HS-5 (cell line): ENCODE measurements around the gene LYPD1.

Experiments used
- DNase-seq: peaks from one replicate; pipeline ENCODE4 v3.0.0-alpha.2; 2012; ENCODE audit warnings: low read depth

LYPD1 gene

DNA sequence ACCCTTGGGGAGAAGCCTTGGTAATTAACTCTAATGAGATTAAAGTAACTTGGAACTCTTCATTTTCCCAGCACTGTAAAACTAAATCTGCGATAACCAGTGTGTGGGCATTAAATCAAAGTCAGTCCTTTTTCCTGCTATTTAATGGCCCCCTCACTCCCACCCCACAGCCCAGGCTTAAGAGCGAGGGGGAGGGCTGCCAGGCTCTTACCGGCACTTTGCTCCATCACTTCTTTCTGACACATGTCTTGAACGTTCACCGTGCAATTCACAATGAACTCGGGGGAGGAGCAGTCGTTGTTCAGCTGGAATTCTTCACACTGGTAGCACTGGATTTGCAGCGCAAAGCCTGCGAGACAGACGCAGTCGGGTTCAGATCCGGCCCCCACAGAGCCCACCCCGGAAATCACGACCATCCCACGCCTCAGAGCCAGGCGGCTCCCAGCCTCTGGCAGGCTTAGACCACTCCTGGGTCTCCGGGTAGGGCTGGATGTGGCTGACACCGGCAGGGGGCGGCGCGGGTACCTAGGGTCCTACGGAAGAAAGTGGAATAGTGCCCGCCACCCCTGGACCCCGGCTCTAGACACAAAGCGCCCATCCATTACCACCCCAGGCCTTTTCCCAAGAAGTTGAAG, 1.7 kb downstream of the LYPD1 start:
- no peak for DNase-seq

- no peak for DNase-seq
Observed at GRCh38 chr2:132667706-132668105, 2.3 kb downstream of the LYPD1 start.

GRCh38 chr2:132665401-132666140, 4.4 kb downstream of the LYPD1 start:
- no peak for DNase-seq

- no peak for DNase-seq
Observed at GRCh38 chr2:132664096-132664495, 5.9 kb downstream of the LYPD1 start.

DNA sequence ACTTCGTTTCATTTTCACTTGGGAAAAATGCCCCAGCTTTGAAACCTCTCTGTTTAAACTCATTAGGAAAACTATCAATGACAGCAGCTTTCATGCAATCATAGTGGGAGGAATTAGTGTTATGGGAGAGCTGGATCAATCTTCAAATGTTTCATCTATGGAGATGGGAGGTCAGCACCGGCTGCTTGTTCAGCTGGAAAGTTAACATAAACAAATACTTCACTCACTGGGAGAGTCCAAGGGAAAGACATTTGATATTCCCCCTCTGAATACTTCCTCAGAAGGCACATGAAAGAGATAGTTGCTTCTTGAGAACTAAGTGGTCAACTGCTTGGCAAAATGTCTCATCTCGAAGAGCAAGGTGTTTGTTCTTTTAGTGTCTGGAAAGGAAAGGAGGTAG, 7.3 kb downstream of the LYPD1 start:
- no peak for DNase-seq

DNA sequence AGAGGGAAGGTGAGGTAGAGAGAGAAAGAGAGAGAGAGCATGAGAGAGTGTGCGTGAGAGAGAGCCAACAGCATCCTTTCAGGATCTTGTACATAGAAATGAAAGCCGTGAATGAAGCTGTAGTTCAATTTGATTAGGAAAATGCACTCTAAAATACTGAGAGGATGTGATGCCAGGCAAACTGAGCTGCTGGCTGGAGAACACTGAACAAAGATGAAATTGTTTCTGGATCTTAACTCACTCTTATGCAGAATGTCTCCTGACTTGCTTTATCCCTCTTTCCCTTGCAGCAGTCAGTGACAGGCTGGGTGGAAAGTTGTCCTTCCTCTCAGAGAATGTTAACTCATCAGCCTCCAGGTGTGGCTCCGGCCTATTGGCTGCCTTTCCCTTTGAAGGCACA, 10.7 kb downstream of the LYPD1 start:
- no peak for DNase-seq

GRCh38 chr2:132656266-132656975, 13.6 kb downstream of the LYPD1 start:
- no peak for DNase-seq

DNA sequence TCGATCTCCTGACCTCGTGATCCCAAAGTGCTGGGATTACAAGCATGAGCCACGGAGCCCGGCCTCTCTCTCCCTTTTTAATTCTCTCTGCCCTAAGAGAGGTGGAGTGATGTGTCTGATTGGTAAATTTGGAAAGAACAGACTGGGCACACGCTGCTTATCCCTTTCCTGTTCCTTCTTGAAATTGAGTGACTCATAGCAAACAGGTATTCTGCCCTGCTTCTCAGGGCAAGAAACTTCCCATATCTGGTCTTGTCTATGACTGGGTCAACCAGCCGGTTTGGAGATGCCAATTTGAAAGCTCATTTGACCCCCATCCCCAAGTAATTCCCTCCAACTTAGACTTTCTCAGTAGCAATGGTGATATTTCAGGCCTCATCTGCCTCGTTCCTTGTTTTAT, 15.0 kb downstream of the LYPD1 start:
- no peak for DNase-seq

GRCh38 chr2:132654335-132654734, 15.7 kb downstream of the LYPD1 start:
- no peak for DNase-seq

DNA sequence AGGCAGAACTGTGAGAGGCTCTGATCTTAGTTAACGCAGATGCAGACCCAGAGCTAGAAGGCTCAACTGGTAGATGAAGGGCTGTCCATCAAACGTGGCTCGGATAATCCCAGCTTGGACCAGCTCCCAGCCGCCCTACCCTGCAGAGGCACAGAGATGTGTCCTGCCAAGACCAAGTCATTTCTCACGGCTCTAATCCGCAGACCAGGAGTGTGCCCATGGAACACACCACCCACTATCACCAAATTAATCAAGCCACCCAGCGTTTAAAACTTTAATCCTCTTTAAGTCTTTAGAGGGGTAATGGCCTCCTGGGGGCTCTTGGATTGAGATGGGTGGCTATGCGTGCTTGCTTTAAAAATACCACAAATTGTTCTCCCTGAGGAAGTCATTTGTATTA, 17.5 kb downstream of the LYPD1 start:
- DNase-seq, result no peak

- DNase-seq, result no peak
Observed at GRCh38 chr2:132651115-132652045, 18.6 kb downstream of the LYPD1 start.

- no peak for DNase-seq
Observed at GRCh38 chr2:132646540-132647108, 23.4 kb downstream of the LYPD1 start.

GRCh38 chr2:132645722-132646539, 24.1 kb downstream of the LYPD1 start:
- DNase-seq, result no peak

GRCh38 chr2:132645176-132645575, 24.8 kb downstream of the LYPD1 start:
- DNase-seq, result no peak

GRCh38 chr2:132642415-132642814, 27.6 kb downstream of the LYPD1 start:
- DNase-seq, result no peak

- DNase-seq, result no peak
Observed at GRCh38 chr2:132641819-132642218, 28.2 kb downstream of the LYPD1 start.

DNA sequence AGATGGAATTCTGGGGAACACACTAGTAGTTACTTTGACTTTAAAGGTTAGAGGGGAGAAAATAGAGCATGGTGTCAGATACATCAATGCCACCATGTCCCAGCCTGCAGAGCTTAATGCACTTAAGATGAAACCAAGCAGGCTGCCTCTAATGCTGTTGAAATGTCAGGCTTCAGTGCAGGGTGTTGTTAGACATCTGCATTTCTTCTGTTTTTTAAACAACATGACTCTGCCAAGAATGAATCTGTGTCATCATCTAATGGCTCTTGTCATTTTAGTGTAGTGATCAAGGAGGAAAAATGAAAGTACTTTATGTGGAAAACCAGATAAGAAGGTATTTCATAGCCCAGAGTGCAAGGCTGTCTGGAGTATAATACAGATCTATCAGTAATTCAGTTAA, 29.9 kb downstream of the LYPD1 start:
- no peak for DNase-seq

GRCh38 chr2:132638313-132639040, 31.5 kb downstream of the LYPD1 start:
- no peak for DNase-seq

DNA sequence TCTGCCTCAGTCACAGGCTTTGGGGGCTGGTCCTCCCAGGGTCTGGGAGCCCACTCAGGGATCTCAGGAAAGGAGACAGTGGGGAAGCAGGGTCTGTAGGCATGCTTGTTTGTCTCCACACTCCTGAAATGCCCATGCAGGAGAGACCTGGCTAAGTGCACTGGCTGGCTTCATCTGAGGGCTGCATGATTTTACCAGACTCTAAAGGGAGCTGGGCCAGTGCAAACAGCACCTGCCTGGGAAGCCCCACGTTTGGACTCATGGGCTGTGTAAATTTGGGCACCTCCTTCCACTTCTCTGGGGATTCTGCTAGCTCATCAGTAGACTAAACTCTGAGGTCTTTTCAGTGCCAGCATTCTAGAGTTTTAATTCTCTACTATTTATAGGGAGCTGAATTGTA, 33.7 kb downstream of the LYPD1 start:
- DNase-seq, result no peak

- no peak for DNase-seq
Observed at GRCh38 chr2:132633635-132634034, 36.4 kb downstream of the LYPD1 start.
